DND-41 (cell line): Measurements from ENCODE around the gene LRRC30.

Experiments
- CTCF ChIP-seq: IDR thresholded peaks from 2 replicates; pipeline ENCODE4 v1.5.1; 2012; ENCODE audit warnings: borderline replicate concordance, low read length, moderate library complexity, mild to moderate bottlenecking; ENCODE audit not compliant: poor library complexity, severe bottlenecking; ENCODE audit errors: extremely low read depth
- EZH2 ChIP-seq: IDR thresholded peaks from 3 replicates; pipeline ENCODE4 v1.6.1; 2012; ENCODE audit warnings: borderline replicate concordance, low read depth, mild to moderate bottlenecking, moderate library complexity, low read length, inconsistent platforms; ENCODE audit not compliant: severe bottlenecking

GRCh38 chr18:7233134-7233810 is 2.4 kb downstream of the LRRC30 start:
- no peak for TF ChIP-seq CTCF
- no peak for TF ChIP-seq EZH2
